NB4 (cell line): ENCODE results near the gene CTCFL.

Source experiments
- DNase-seq: peaks from one replicate; pipeline ENCODE4 v3.0.0; 2010; ENCODE audit warnings: low read depth
- H3K4me3 ChIP-seq: one replicate; pipeline ENCODE4 v1.5.1; 2011; ENCODE audit warnings: mild to moderate bottlenecking, low read depth, low read length, moderate library complexity
- CTCF ChIP-seq: IDR thresholded peaks from one replicate; pipeline ENCODE4 v1.5.1; 2012; ENCODE audit warnings: low read depth, low read length
- MAX ChIP-seq: IDR thresholded peaks from 2 replicates; pipeline ENCODE4 v1.6.1; 2011; ENCODE audit warnings: low read depth, low read length
- MYC ChIP-seq: IDR thresholded peaks from 2 replicates; pipeline ENCODE4 v1.6.1; 2011; ENCODE audit warnings: low read depth, low read length
- POLR2A ChIP-seq: IDR thresholded peaks from 2 replicates; pipeline ENCODE4 v1.6.1; 2011; ENCODE audit warnings: mild to moderate bottlenecking; ENCODE audit not compliant: insufficient read length; ENCODE audit errors: extremely low read depth

The CTCFL gene

GRCh38 chr20:57481281-57481711 lies 43.6 kb downstream of the CTCFL start:
- no peak for TF ChIP-seq POLR2A
- TF ChIP-seq MAX, result peak; percentile 4; the same call in 1 of the 2 replicates
- H3K4me3 ChIP-seq, result peak overlapping the region; percentile 30
- peak; percentile 67 for DNase-seq

GRCh38 chr20:57480444-57481160 lies 44.3 kb downstream of the CTCFL start:
- TF ChIP-seq POLR2A (no peak), MAX (peak; percentile 97), CTCF (no peak), MYC (peak; percentile 98)
- DNase-seq, result peak; percentile 94

GRCh38 chr20:57479196-57479595 lies 45.7 kb downstream of the CTCFL start:
- H3K4me3 ChIP-seq, result no peak overlapping the region
- no peak for TF ChIP-seq MAX
- no peak for TF ChIP-seq POLR2A
- no peak for TF ChIP-seq MYC
- TF ChIP-seq CTCF, result no peak
- DNase-seq, result no peak

More at GRCh38 chr20:57480444-57481160, 44.3 kb downstream of the CTCFL start:
- peak overlapping the region; percentile 30 for H3K4me3 ChIP-seq

- H3K4me3 ChIP-seq, result no peak overlapping the region
- peak; percentile 65 for DNase-seq
- peak; percentile 36 for TF ChIP-seq MAX
- no peak; the same call in 1 of the 2 replicates for TF ChIP-seq MYC
- no peak for TF ChIP-seq POLR2A
- no peak for TF ChIP-seq CTCF
These were observed 46.8 kb downstream of the CTCFL start for GRCh38 chr20:57478176-57478575.

GRCh38 chr20:57476641-57477461 lies 48.1 kb downstream of the CTCFL start:
- DNase-seq, result peak; percentile 71
- TF ChIP-seq POLR2A (no peak), MYC (no peak), CTCF (no peak), MAX (no peak)
- H3K4me3 ChIP-seq, result no peak overlapping the region

GRCh38 chr20:57476084-57476526 lies 48.8 kb downstream of the CTCFL start:
- TF ChIP-seq MYC (0 out of 2 replicates have a peak, but pooled peaks have one; percentile 28), CTCF (no peak), MAX (peak; percentile 12; the same call in 1 of the 2 replicates)
- peak overlapping the region; percentile 10 for H3K4me3 ChIP-seq
- peak; percentile 83 for DNase-seq
